Caco-2 (cell line): ENCODE results near the gene MXRA7. TPM values are rescaled to one million over a fixed set of nuclear protein-coding genes. Genes with fewer than 3 reads are reported as not detected.

Experiments
- BruUV-seq: library from RNA; stranded (reverse); fragments of 400-500 nt; replicated peaks from 2 replicates; lab custom pipeline; 2021; lab: Mats Ljungman, UMichigan
- CTCF ChIA-PET: fragments of 300-600 bp; sonication (Branson Sonifier 250); formaldehyde crosslinking; loops from one replicate; lab custom pipeline; 2022; ENCODE audit warnings: antibody characterized with exemption; lab: Charles Lee
- POLR2A ChIA-PET: fragments of 300-600 bp; sonication (Branson Sonifier 250); formaldehyde crosslinking; loops from one replicate; lab custom pipeline; 2022; ENCODE audit warnings: antibody characterized with exemption; lab: Charles Lee
- DNase-seq, 2 experiments: peaks; one replicate each; pipeline versions ENCODE4 v3.0.0 to v3.0.0-alpha.2; 2020 to 2022
- H3K27me3 ChIP-seq: replicated peaks from 2 replicates; pipeline ENCODE4 v1.6.0; 2011; ENCODE audit warnings: low read length; ENCODE audit not compliant: control insufficient read depth, insufficient read depth
- H3K36me3 ChIP-seq: 2 replicates; pipeline ENCODE4 v1.5.1; 2011; ENCODE audit warnings: low read length; ENCODE audit not compliant: control insufficient read depth, insufficient read depth
- H3K4me1 ChIP-seq: fragments of 250-450 bp; sonication (Bioruptor Pico); 2 replicates; pipeline ENCODE4 v1.5.1; 2020; ENCODE audit warnings: mild to moderate bottlenecking
- H3K4me3 ChIP-seq: 2 replicates; pipeline ENCODE4 v1.5.1; 2011; ENCODE audit warnings: low read depth, mild to moderate bottlenecking, control low read depth, low read length
- H3K9me3 ChIP-seq: fragments of 250-450 bp; sonication (Bioruptor Pico); 2 replicates; pipeline ENCODE4 v1.5.1; 2020; ENCODE audit warnings: mild to moderate bottlenecking, moderate library complexity
- H3K27ac Mint-ChIP-seq: one replicate; pipeline ENCODE4 v1.8.0; 2022; ENCODE audit warnings: mixed read lengths; ENCODE audit not compliant: unreplicated experiment
- H3K27me3 Mint-ChIP-seq: one replicate; pipeline ENCODE4 v1.8.0; 2022; ENCODE audit warnings: mixed read lengths; ENCODE audit not compliant: insufficient read depth, unreplicated experiment
- H3K36me3 Mint-ChIP-seq: one replicate; pipeline ENCODE4 v1.8.0; 2022; ENCODE audit warnings: mild to moderate bottlenecking, mixed read lengths; ENCODE audit not compliant: insufficient read depth, unreplicated experiment
- H3K4me1 Mint-ChIP-seq: one replicate; pipeline ENCODE4 v1.8.0; 2022; ENCODE audit warnings: low read depth, mixed read lengths; ENCODE audit not compliant: unreplicated experiment
- H3K4me3 Mint-ChIP-seq: one replicate; pipeline ENCODE4 v1.8.0; 2022; ENCODE audit warnings: mild to moderate bottlenecking, moderate library complexity, mixed read lengths; ENCODE audit not compliant: unreplicated experiment
- H3K9me3 Mint-ChIP-seq: one replicate; pipeline ENCODE4 v1.8.0; 2022; ENCODE audit warnings: mixed read lengths; ENCODE audit not compliant: unreplicated experiment
- intact Hi-C: fragments of 100-400 bp; cut with micrococcal nuclease; formaldehyde crosslinking; loops from one replicate; pipeline ENCODE4 v1.10.0; 2022; ENCODE audit not compliant: unreplicated experiment
- total RNA-seq: library from RNA; stranded (reverse); gene quantifications from 2 replicates; pipeline ENCODE4 v1.2.3, GENCODE V29; 2022
- TF ChIP-seq, protein P1 (sequence below), 2 experiments: fragments of 200-600 bp in 1 of 2; IDR thresholded peaks; 1 replicate in 1 of 2; 2 replicates in 1 of 2; pipeline versions ENCODE4 v1.5.1 to v1.8.0; 2011 to 2022; ENCODE audit warnings: antibody characterized with exemption in 1 of 2, control low read depth in 1 of 2, inconsistent platforms in 1 of 2, low read depth in 1 of 2, low read length in 1 of 2, mild to moderate bottlenecking in 1 of 2, moderate library complexity in 1 of 2; ENCODE audit not compliant: insufficient read depth in 1 of 2, severe bottlenecking in 1 of 2, unreplicated experiment in 1 of 2

Gene MXRA7
- total RNA-seq, 1 experiment from 2014 or later = 70.2 TPM

DNA sequence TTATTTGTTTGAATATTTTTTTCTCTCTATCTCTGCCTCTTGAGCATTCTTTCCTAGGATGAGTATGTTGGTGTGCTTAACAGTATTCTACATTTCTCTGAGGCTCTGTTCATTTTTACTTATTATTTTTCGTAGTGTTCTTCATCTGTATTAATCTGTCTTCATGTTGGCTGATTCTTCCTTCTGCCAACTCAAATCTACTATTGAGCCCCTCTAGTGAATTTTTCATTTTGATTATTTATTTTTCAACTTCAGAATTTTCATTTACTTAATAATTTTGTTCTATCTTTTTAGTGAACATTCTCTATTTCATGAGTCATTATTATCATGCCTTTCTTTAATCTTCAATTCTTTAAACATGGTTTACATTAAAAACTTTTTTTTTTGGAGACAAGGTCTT is 64.1 kb downstream of the MXRA7 start:
- peak overlapping the region; percentile 45 for H3K27ac Mint-ChIP-seq
- H3K27me3 Mint-ChIP-seq = no peaks in the 10 kb centered on the region
- Histone ChIP-seq H3K27me3 (no peaks in the 10 kb centered on the region), H3K4me1 (peaks cover 21% of the 10 kb centered on the region), H3K9me3 (0 out of 2 replicates have a peak, but pooled peaks cover 11% of the 10 kb centered on the region), H3K36me3 (no peaks in the 10 kb centered on the region), H3K4me3 (no peak overlapping the region)
- peaks cover 34% of the 10 kb centered on the region for H3K4me1 Mint-ChIP-seq
- H3K36me3 Mint-ChIP-seq = no peaks in the 10 kb centered on the region
- peaks cover 17% of the 10 kb centered on the region for H3K9me3 Mint-ChIP-seq
- intact Hi-C loops = no loop called here
- no peak for DNase-seq
- no TSS peak for BruUV-seq
- TF ChIP-seq, protein P1, sequence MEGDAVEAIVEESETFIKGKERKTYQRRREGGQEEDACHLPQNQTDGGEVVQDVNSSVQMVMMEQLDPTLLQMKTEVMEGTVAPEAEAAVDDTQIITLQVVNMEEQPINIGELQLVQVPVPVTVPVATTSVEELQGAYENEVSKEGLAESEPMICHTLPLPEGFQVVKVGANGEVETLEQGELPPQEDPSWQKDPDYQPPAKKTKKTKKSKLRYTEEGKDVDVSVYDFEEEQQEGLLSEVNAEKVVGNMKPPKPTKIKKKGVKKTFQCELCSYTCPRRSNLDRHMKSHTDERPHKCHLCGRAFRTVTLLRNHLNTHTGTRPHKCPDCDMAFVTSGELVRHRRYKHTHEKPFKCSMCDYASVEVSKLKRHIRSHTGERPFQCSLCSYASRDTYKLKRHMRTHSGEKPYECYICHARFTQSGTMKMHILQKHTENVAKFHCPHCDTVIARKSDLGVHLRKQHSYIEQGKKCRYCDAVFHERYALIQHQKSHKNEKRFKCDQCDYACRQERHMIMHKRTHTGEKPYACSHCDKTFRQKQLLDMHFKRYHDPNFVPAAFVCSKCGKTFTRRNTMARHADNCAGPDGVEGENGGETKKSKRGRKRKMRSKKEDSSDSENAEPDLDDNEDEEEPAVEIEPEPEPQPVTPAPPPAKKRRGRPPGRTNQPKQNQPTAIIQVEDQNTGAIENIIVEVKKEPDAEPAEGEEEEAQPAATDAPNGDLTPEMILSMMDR (IDR thresholded peaks at IDR 0.05; ENCODE audit: insufficient read depth in 1 of 2, low read depth in 1 of 2, low read length in 1 of 2, severe bottlenecking in 1 of 2, unreplicated experiment in 1 of 2) = no peak
- no peak overlapping the region for H3K4me3 Mint-ChIP-seq
- ChIA-PET CTCF (no interaction called here), POLR2A (no interaction called here)

DNA sequence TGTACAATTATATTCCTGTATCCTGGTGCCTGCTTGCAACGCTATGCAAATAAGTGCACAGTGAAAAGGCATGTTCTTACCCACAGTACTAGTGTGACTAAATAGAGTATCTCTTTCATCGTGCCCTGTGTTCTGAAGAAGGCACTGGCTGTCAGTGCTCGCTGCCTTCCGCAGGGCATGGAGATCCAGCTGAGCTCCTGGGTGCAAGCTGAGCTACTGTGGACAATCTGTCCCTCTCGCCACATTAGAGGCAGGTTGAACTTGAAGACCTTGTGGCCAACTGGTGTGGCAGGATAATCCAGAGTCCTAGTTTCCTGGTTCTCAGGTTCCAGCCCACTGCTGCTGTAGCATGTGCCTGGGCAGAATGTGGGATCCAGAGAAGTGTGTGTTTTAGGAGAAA is 65.3 kb downstream of the MXRA7 start:
- Mint-ChIP-seq H3K36me3 (no peaks in the 10 kb centered on the region), H3K27me3 (no peaks in the 10 kb centered on the region), H3K9me3 (peaks cover 10% of the 10 kb centered on the region), H3K4me1 (peaks cover 38% of the 10 kb centered on the region), H3K4me3 (no peak overlapping the region), H3K27ac (no peak overlapping the region)
- Histone ChIP-seq H3K27me3 (no peaks in the 10 kb centered on the region), H3K36me3 (no peaks in the 10 kb centered on the region), H3K9me3 (0 out of 2 replicates have a peak, but pooled peaks cover 11% of the 10 kb centered on the region), H3K4me1 (peaks cover 34% of the 10 kb centered on the region), H3K4me3 (no peak overlapping the region)
- no peak for DNase-seq
- TF ChIP-seq, protein P1 (IDR thresholded peaks at IDR 0.05; ENCODE audit: insufficient read depth in 1 of 2, low read depth in 1 of 2, low read length in 1 of 2, severe bottlenecking in 1 of 2, unreplicated experiment in 1 of 2) = no peak
- BruUV-seq = no TSS peak
- POLR2A ChIA-PET = no interaction called here
- intact Hi-C loops = no loop called here
- CTCF ChIA-PET = no interaction called here

DNA sequence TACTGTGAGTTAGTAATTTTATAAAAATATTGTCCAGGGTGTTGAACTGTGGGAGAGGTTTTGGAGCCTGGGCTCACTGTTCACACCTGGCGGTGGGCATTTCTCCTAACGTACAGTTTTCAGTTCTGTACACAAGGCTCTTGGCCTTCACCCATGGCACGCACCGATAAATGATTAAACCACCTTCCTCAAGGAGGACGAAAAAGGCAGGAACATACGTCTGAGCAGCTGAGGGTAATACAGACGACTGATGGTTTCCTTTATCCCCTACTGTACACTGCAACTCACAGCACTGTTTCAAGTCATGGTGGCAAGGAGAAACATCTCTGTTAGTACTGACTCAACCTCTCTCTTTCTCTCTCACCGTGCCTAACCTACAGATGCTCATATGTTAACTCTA is 65.8 kb downstream of the MXRA7 start:
- Histone ChIP-seq H3K36me3 (no peaks in the 10 kb centered on the region), H3K4me3 (no peak overlapping the region), H3K27me3 (no peaks in the 10 kb centered on the region), H3K4me1 (peaks cover 39% of the 10 kb centered on the region), H3K9me3 (0 out of 2 replicates have a peak, but pooled peaks cover 11% of the 10 kb centered on the region)
- H3K4me1 Mint-ChIP-seq = peaks cover 43% of the 10 kb centered on the region
- no peaks in the 10 kb centered on the region for H3K36me3 Mint-ChIP-seq
- no peak overlapping the region for H3K27ac Mint-ChIP-seq
- CTCF ChIA-PET = no interaction called here
- intact Hi-C loops = no loop called here
- TF ChIP-seq, protein P1 (IDR thresholded peaks at IDR 0.05; ENCODE audit: insufficient read depth in 1 of 2, low read depth in 1 of 2, low read length in 1 of 2, severe bottlenecking in 1 of 2, unreplicated experiment in 1 of 2) = no peak
- BruUV-seq = no TSS peak
- POLR2A ChIA-PET = no interaction called here
- H3K4me3 Mint-ChIP-seq = no peak overlapping the region
- H3K9me3 Mint-ChIP-seq = peaks cover 10% of the 10 kb centered on the region
- DNase-seq = no peak
- H3K27me3 Mint-ChIP-seq = no peaks in the 10 kb centered on the region
